H1 (cell line): ENCODE measurements around the gene NOTUM.

Experiments used
- CEBPB ChIP-seq: IDR thresholded peaks from 2 replicates; pipeline ENCODE4 v1.6.1; 2012; ENCODE audit warnings: low read depth, low read length
- CREB1 ChIP-seq: IDR thresholded peaks from 2 replicates; pipeline ENCODE4 v1.6.1; 2012; ENCODE audit warnings: inconsistent platforms
- EP300 ChIP-seq, 2 experiments: IDR thresholded peaks; 1 replicate in 1 of 2; 2 replicates in 1 of 2; pipeline ENCODE4 v1.6.1; 2011 to 2012; ENCODE audit warnings: low read depth in 2 of 2, low read length in 2 of 2, mild to moderate bottlenecking in 2 of 2, borderline replicate concordance in 1 of 2, inconsistent platforms in 1 of 2, moderate library complexity in 1 of 2
- HDAC2 ChIP-seq, 2 experiments: fragments of 300-600 bp in 1 of 2; sonication (generic) in 1 of 2; IDR thresholded peaks; 2 replicates each; pipeline ENCODE4 v1.6.1; 2011 to 2012; ENCODE audit warnings: low read depth in 2 of 2, low read length in 2 of 2, mild to moderate bottlenecking in 2 of 2, moderate library complexity in 2 of 2, borderline replicate concordance in 1 of 2, inconsistent platforms in 1 of 2
- KDM1A ChIP-seq: fragments of 200-600, 300-600 bp; sonication (generic); IDR thresholded peaks from 2 replicates; pipeline ENCODE4 v1.7.1; 2016; ENCODE audit warnings: mild to moderate bottlenecking, low read length, borderline replicate concordance
- MAFK ChIP-seq: IDR thresholded peaks from 2 replicates; pipeline ENCODE4 v1.6.1; 2012; ENCODE audit warnings: low read depth, mild to moderate bottlenecking, improper control_type of control experiment, low read length
- POLR2A ChIP-seq, 2 experiments: IDR thresholded peaks; 1 replicate in 1 of 2; 2 replicates in 1 of 2; pipeline ENCODE4 v1.6.1; 2011; ENCODE audit warnings: low read depth in 2 of 2, low read length in 2 of 2, mild to moderate bottlenecking in 2 of 2; ENCODE audit errors: control extremely low read depth in 1 of 2
- POLR2AphosphoS5 ChIP-seq: IDR thresholded peaks from 2 replicates; pipeline ENCODE4 v1.6.1; 2011; ENCODE audit warnings: low read depth, low read length
- RBBP5 ChIP-seq: IDR thresholded peaks from 2 replicates; pipeline ENCODE4 v1.7.1; 2012; ENCODE audit warnings: low read depth, mild to moderate bottlenecking, inconsistent platforms, low read length, moderate library complexity, borderline replicate concordance
- SIX5 ChIP-seq: IDR thresholded peaks from 2 replicates; pipeline ENCODE4 v1.6.1; 2011; ENCODE audit warnings: mild to moderate bottlenecking, low read depth, low read length
- TEAD4 ChIP-seq: IDR thresholded peaks from 2 replicates; pipeline ENCODE4 v1.6.1; 2012; ENCODE audit warnings: low read depth, low read length, inconsistent platforms, mixed read lengths
- YY1 ChIP-seq: IDR thresholded peaks from 2 replicates; pipeline ENCODE4 v1.6.1; 2011; ENCODE audit warnings: low read depth, mild to moderate bottlenecking, low read length
- TF ChIP-seq, protein P1 (sequence below), 3 experiments: IDR thresholded peaks; 1 replicate in 2 of 3; 2 replicates in 1 of 3; pipeline versions ENCODE4 v1.5.1 to v1.6.1; 2011; ENCODE audit warnings: low read length in 3 of 3, mild to moderate bottlenecking in 3 of 3, inconsistent platforms in 2 of 3, low read depth in 1 of 3, moderate library complexity in 1 of 3; ENCODE audit not compliant: insufficient read depth in 1 of 3; ENCODE audit errors: control extremely low read depth in 1 of 3

GRCh38 chr17:81968850-81969812, 8.1 kb upstream of the NOTUM start:
- TF ChIP-seq, protein P1, sequence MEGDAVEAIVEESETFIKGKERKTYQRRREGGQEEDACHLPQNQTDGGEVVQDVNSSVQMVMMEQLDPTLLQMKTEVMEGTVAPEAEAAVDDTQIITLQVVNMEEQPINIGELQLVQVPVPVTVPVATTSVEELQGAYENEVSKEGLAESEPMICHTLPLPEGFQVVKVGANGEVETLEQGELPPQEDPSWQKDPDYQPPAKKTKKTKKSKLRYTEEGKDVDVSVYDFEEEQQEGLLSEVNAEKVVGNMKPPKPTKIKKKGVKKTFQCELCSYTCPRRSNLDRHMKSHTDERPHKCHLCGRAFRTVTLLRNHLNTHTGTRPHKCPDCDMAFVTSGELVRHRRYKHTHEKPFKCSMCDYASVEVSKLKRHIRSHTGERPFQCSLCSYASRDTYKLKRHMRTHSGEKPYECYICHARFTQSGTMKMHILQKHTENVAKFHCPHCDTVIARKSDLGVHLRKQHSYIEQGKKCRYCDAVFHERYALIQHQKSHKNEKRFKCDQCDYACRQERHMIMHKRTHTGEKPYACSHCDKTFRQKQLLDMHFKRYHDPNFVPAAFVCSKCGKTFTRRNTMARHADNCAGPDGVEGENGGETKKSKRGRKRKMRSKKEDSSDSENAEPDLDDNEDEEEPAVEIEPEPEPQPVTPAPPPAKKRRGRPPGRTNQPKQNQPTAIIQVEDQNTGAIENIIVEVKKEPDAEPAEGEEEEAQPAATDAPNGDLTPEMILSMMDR (IDR thresholded peaks at IDR 0.05; ENCODE audit: control extremely low read depth in 1 of 3, insufficient read depth in 1 of 3, low read depth in 1 of 3, low read length in 3 of 3): no peak
- TF ChIP-seq RBBP5 (no peak), TEAD4 (no peak), EP300 (IDR thresholded peaks at IDR 0.05; ENCODE audit: borderline replicate concordance in 1 of 2, low read depth in 2 of 2, low read length in 2 of 2) (no peak), POLR2A (IDR thresholded peaks at IDR 0.05; ENCODE audit: control extremely low read depth in 1 of 2, low read depth in 2 of 2, low read length in 2 of 2) (no peak), KDM1A (no peak), YY1 (no peak), HDAC2 (IDR thresholded peaks at IDR 0.05; ENCODE audit: borderline replicate concordance in 1 of 2, low read depth in 2 of 2, low read length in 2 of 2) (no peak), POLR2AphosphoS5 (no peak), MAFK (no peak), CREB1 (no peak), SIX5 (no peak), CEBPB (no peak)
